Esophagus squamous epithelium (tissue), 4 donors: ENCODE measurements around the gene DIP2A.

Experiments
- CTCF ChIP-seq, 6 experiments: fragments of 450-650 bp in 4 of 6; fragments of 200-600 bp in 2 of 6; sonication (generic) in 2 of 6; IDR thresholded peaks; one replicate each; pipeline ENCODE4 v1.5.1; 2016 to 2019; ENCODE audit warnings: antibody characterized with exemption in 6 of 6, mild to moderate bottlenecking in 4 of 6, moderate library complexity in 4 of 6
- POLR2A ChIP-seq, 4 donors: fragments of 450-650 bp; IDR thresholded peaks; one replicate each; pipeline ENCODE4 v1.6.1; 2017; ENCODE audit warnings: antibody characterized with exemption in 4 of 4, mild to moderate bottlenecking in 4 of 4, moderate library complexity in 3 of 4

- no peak for TF ChIP-seq CTCF (IDR thresholded peaks at IDR 0.05)
- TF ChIP-seq POLR2A (IDR thresholded peaks at IDR 0.05) = no peak
These were observed 99.3 kb downstream of the DIP2A start for GRCh38 chr21:46557919-46558392.
